H1 (cell line): ENCODE results near the gene CMTM1. TPM values are rescaled to one million over a fixed set of nuclear protein-coding genes. Genes with fewer than 3 reads are reported as not detected.

Experiments used
- CTCF ChIA-PET: fragments of 300-600 bp; sonication (Branson Sonifier 250); formaldehyde crosslinking; loops from one replicate; lab custom pipeline; 2021; ENCODE audit not compliant: partially characterized antibody; lab: Charles Lee
- POLR2A ChIA-PET: fragments of 300-600 bp; sonication (Branson Sonifier 250); formaldehyde crosslinking; loops from one replicate; lab custom pipeline; 2021; ENCODE audit warnings: inconsistent platforms; ENCODE audit not compliant: partially characterized antibody; lab: Charles Lee
- DNase-seq, 2 experiments: peaks; one replicate each; pipeline versions ENCODE4 v3.0.0 to v3.0.0-alpha.2; 2010 to 2022; ENCODE audit warnings: low spot score in 2 of 2, low read depth in 1 of 2, mixed read lengths in 1 of 2
- FAIRE-seq: peaks from 2 replicates; lab custom pipeline; 2011; peaks lifted over from hg19 to GRCh38; lab: Jason Lieb, UNC
- H2AFZ ChIP-seq: 2 replicates; pipeline ENCODE4 v1.8.1; 2012; ENCODE audit warnings: low read length, inconsistent platforms
- H2AK5ac ChIP-seq: 2 replicates; pipeline ENCODE4 v1.6.1; 2013; ENCODE audit warnings: low read depth, low read length
- H2BK120ac ChIP-seq: replicated peaks from 2 replicates; pipeline ENCODE3; 2013; ENCODE audit warnings: low read depth, low read length, inconsistent platforms
- H2BK12ac ChIP-seq: 2 replicates; pipeline ENCODE4 v1.6.1; 2013; ENCODE audit warnings: low read depth, low read length
- H2BK15ac ChIP-seq: 2 replicates; pipeline ENCODE4 v1.6.1; 2013; ENCODE audit warnings: low read length
- H2BK20ac ChIP-seq: 2 replicates; pipeline ENCODE4 v1.6.1; 2013; ENCODE audit warnings: low read length
- H2BK5ac ChIP-seq: 2 replicates; pipeline ENCODE4 v1.6.1; 2013; ENCODE audit warnings: low read depth, low read length
- H3K14ac ChIP-seq: 2 replicates; pipeline ENCODE4 v1.6.1; 2013; ENCODE audit warnings: inconsistent platforms; ENCODE audit not compliant: insufficient read length
- H3K18ac ChIP-seq: 2 replicates; pipeline ENCODE4 v1.6.1; 2013; ENCODE audit warnings: low read length; ENCODE audit errors: extremely low read depth
- H3K23ac ChIP-seq: 2 replicates; pipeline ENCODE4 v1.6.1; 2013; ENCODE audit warnings: inconsistent platforms; ENCODE audit not compliant: insufficient read length
- H3K23me2 ChIP-seq: 2 replicates; pipeline ENCODE4 v1.6.1; 2013; ENCODE audit warnings: low read depth, low read length
- H3K27ac ChIP-seq: 2 replicates; pipeline ENCODE4 v1.6.1; 2011; ENCODE audit warnings: low read depth, low read length, inconsistent platforms
- H3K27me3 ChIP-seq, 4 experiments: replicated peaks in 1 of 4; 1 replicate in 1 of 4; 2 replicates in 3 of 4; pipeline versions ENCODE4 v1.6.1 to v1.8.1; 2011 to 2013; ENCODE audit warnings: low read length in 3 of 4, mild to moderate bottlenecking in 3 of 4, inconsistent platforms in 2 of 4, mixed read lengths in 2 of 4, moderate library complexity in 1 of 4; ENCODE audit not compliant: control insufficient read depth in 3 of 4, insufficient read depth in 3 of 4; ENCODE audit errors: extremely low read depth in 1 of 4
- H3K36me3 ChIP-seq, 4 experiments: 2 replicates each; pipeline versions ENCODE4 v1.6.1 to v1.8.1; 2011 to 2013; ENCODE audit warnings: mild to moderate bottlenecking in 4 of 4, low read length in 3 of 4, moderate library complexity in 2 of 4, control low read depth in 1 of 4, inconsistent platforms in 1 of 4; ENCODE audit not compliant: insufficient read depth in 4 of 4, control insufficient read depth in 2 of 4
- H3K4ac ChIP-seq: replicated peaks from 2 replicates; pipeline ENCODE3; 2013; ENCODE audit warnings: low read length, low read depth, mixed read lengths, inconsistent platforms; ENCODE audit not compliant: insufficient read length
- H3K4me1 ChIP-seq, 4 experiments: replicated peaks in 1 of 4; 1 replicate in 1 of 4; 2 replicates in 3 of 4; pipeline versions ENCODE4 v1.6.1 to v1.8.1; 2011 to 2013; ENCODE audit warnings: low read length in 3 of 4, inconsistent platforms in 2 of 4, mixed read lengths in 1 of 4; ENCODE audit not compliant: insufficient read depth in 4 of 4, control insufficient read depth in 3 of 4
- H3K4me2 ChIP-seq, 2 experiments: 2 replicates each; pipeline versions ENCODE4 v1.6.1 to v1.8.1; 2011 to 2013; ENCODE audit warnings: low read depth in 2 of 2, low read length in 2 of 2, control low read depth in 1 of 2, inconsistent platforms in 1 of 2, mild to moderate bottlenecking in 1 of 2; ENCODE audit not compliant: insufficient read depth in 1 of 2
- H3K4me3 ChIP-seq, 4 experiments: fragments of 200-600, 300-600 bp in 1 of 4; sonication (generic), shearing (Covaris generic), sonication (Bioruptor Twin) in 1 of 4; 2 replicates each; pipeline versions ENCODE4 v1.5.1 to v1.8.1; 2011 to 2016; ENCODE audit warnings: low read length in 4 of 4, low read depth in 3 of 4, control low read depth in 2 of 4, inconsistent platforms in 2 of 4, mild to moderate bottlenecking in 2 of 4, mixed read lengths in 1 of 4, moderate library complexity in 1 of 4; ENCODE audit not compliant: insufficient read depth in 2 of 4; ENCODE audit errors: extremely low read depth in 1 of 4
- H3K56ac ChIP-seq: replicated peaks from 2 replicates; pipeline ENCODE3; 2013; ENCODE audit warnings: low read depth, mild to moderate bottlenecking, mixed read lengths, low read length, inconsistent platforms; ENCODE audit not compliant: insufficient read length
- H3K79me1 ChIP-seq: 2 replicates; pipeline ENCODE4 v1.6.1; 2013; ENCODE audit warnings: low read depth, low read length, control low read depth
- H3K79me2 ChIP-seq, 2 experiments: 2 replicates each; pipeline versions ENCODE4 v1.6.1 to v1.8.1; 2012 to 2013; ENCODE audit warnings: low read length in 2 of 2, mild to moderate bottlenecking in 2 of 2, inconsistent platforms in 1 of 2; ENCODE audit not compliant: insufficient read depth in 2 of 2, control insufficient read depth in 1 of 2
- H3K9ac ChIP-seq, 4 experiments: replicated peaks in 1 of 4; 1 replicate in 1 of 4; 2 replicates in 3 of 4; pipeline versions ENCODE4 v1.6.1 to v1.8.1; 2011 to 2013; ENCODE audit warnings: low read depth in 3 of 4, low read length in 3 of 4, control low read depth in 2 of 4, mild to moderate bottlenecking in 2 of 4, moderate library complexity in 2 of 4, inconsistent platforms in 1 of 4; ENCODE audit errors: extremely low read depth in 1 of 4
- H3K9me3 ChIP-seq, 2 experiments: 2 replicates each; pipeline versions ENCODE4 v1.6.1 to v1.8.1; 2012 to 2013; ENCODE audit warnings: mild to moderate bottlenecking in 2 of 2, moderate library complexity in 2 of 2, control low read depth in 1 of 2, inconsistent platforms in 1 of 2, low read depth in 1 of 2, low read length in 1 of 2, mixed read lengths in 1 of 2; ENCODE audit not compliant: insufficient read depth in 2 of 2
- H4K20me1 ChIP-seq, 2 experiments: replicated peaks in 1 of 2; 2 replicates each; pipeline versions ENCODE3 to v1.8.1; 2011 to 2013; ENCODE audit warnings: inconsistent platforms in 2 of 2, low read length in 2 of 2, mild to moderate bottlenecking in 1 of 2; ENCODE audit not compliant: insufficient read depth in 2 of 2, control insufficient read depth in 1 of 2
- H4K5ac ChIP-seq: 2 replicates; pipeline ENCODE4 v1.6.1; 2013; ENCODE audit warnings: low read length, low read depth, mixed read lengths, inconsistent platforms; ENCODE audit not compliant: insufficient read length
- H4K8ac ChIP-seq: 2 replicates; pipeline ENCODE4 v1.8.0; 2013; ENCODE audit warnings: mild to moderate bottlenecking, moderate library complexity, low read length, inconsistent platforms; ENCODE audit not compliant: insufficient read depth; ENCODE audit errors: extremely low read depth
- H4K91ac ChIP-seq: replicated peaks from 2 replicates; pipeline ENCODE3; 2013; ENCODE audit warnings: low read length, mixed read lengths, inconsistent platforms; ENCODE audit not compliant: insufficient read length
- ASH2L ChIP-seq: fragments of 200-600, 300-600 bp; sonication (generic); IDR thresholded peaks from one replicate; pipeline ENCODE4 v1.7.1; 2017; ENCODE audit warnings: low read length
- FOSL1 ChIP-seq: IDR thresholded peaks from 2 replicates; pipeline ENCODE4 v1.6.1; 2011; ENCODE audit warnings: mild to moderate bottlenecking, low read depth, low read length, moderate library complexity; ENCODE audit not compliant: insufficient read depth
- HDAC6 ChIP-seq: IDR thresholded peaks from one replicate; pipeline ENCODE4 v1.7.1; 2012; ENCODE audit warnings: low read depth, mild to moderate bottlenecking, inconsistent platforms, low read length, moderate library complexity
- RAD21 ChIP-seq, 2 experiments: IDR thresholded peaks in 1 of 2; conservative IDR thresholded peaks in 1 of 2; 2 replicates each; pipeline ENCODE4 v1.6.1; 2011; ENCODE audit warnings: low read depth in 2 of 2, low read length in 2 of 2, improper control_type of control experiment in 1 of 2, inconsistent platforms in 1 of 2, mild to moderate bottlenecking in 1 of 2, moderate library complexity in 1 of 2
- WGBS, 2 experiments: shearing (Covaris generic) in 1 of 2; methylation state at CpG; one replicate each; pipeline versions ENCODE4 v1.1.6 to v1.1.7; 2013 to 2015; ENCODE audit warnings: low lambda C conversion rate in 2 of 2, mixed read lengths in 2 of 2, inconsistent platforms in 1 of 2, low coverage in 1 of 2, missing lambda C conversion rate in 1 of 2; ENCODE audit not compliant: insufficient replicate concordance in 2 of 2, insufficient coverage in 1 of 2, insufficient read length in 1 of 2; ENCODE audit errors: extremely low coverage in 1 of 2, missing lambda C conversion rate in 1 of 2; 5-methylcytosine and 5-hydroxymethylcytosine counted together
- polyA plus RNA-seq, 7 experiments: library from polyadenylated mRNA; depleted of rRNA in 3 of 7; stranded (reverse) in 5 of 7; unstranded in 2 of 7; fragments of >200 nt in 5 of 7; fragments of 200-250 nt in 2 of 7; gene quantifications; 1 replicate in 5 of 7; 2 replicates in 1 of 7; 4 replicates in 1 of 7; pipeline versions ENCODE4 v1.2.1 to v1.2.3, GENCODE V29; 2011 to 2013; ENCODE audit warnings: missing spikeins in 2 of 7, mixed read lengths in 2 of 7
- total RNA-seq: library from RNA; stranded (reverse); fragmentation: NEBNext Ultra II Directional; extraction: Animal tissue kit (Norgen Biotek cat#: 25700); gene quantifications from 2 replicates; pipeline ENCODE4 v1.2.1, GENCODE V29; 2021

Gene CMTM1
- total and polyA plus RNA-seq, 2 of the 8 experiments (the other 6 are each of a cell fraction or from before 2014, with no cell fraction given): 1.2 to 2.0 TPM

DNA sequence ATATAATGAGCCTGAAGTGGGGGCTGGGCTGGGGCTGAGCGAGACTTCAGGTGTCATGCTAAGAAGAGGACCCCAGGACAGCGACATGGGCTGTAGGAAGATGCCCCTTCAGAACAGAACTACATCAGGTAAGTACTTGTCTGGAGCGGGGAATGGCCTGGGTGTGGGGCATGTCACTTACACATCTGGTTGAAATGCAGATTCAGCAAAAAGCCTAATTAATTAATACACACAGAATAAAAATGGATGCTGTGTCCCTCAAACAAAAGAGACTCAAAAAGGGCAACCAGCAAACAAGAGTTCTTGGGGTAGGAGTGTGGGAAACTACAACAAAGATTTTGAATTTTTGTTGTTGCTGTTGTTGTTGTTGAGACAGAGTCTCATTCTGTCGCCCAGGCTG lies 24.8 kb downstream of the CMTM1 start:
- no peaks in the 10 kb centered on the region for H3K79me1 ChIP-seq
- no peak overlapping the region for H4K91ac ChIP-seq
- H3K4ac ChIP-seq: no peak overlapping the region
- WGBS, 2 experiments: 86% methylated on average over 4 of the region's 4 CpGs; no CpG with 5 or more reads in 1 of the 2 experiments
- no peak overlapping the region for H2BK120ac ChIP-seq
- CTCF ChIA-PET: interaction anchor here (0.6 to 2.5 kb wide), 11 partner anchors 11 to 185 kb away, joined by 3 to 30 read pairs (median 4); partner anchors contain the start of genes CMTM2 and CMTM3
- H3K4me2 ChIP-seq: no peak overlapping the region
- no peak overlapping the region for H3K56ac ChIP-seq
- no peaks in the 10 kb centered on the region for H3K4me1 ChIP-seq
- no peak overlapping the region for H3K9ac ChIP-seq
- no peaks in the 10 kb centered on the region for H3K79me2 ChIP-seq
- no peaks in the 10 kb centered on the region for H3K36me3 ChIP-seq
- no peaks in the 10 kb centered on the region for H3K27me3 ChIP-seq
- no peak overlapping the region for H3K23ac ChIP-seq
- no peak overlapping the region for H3K14ac ChIP-seq
- H3K4me3 ChIP-seq: no peak overlapping the region
- no peak overlapping the region for H4K5ac ChIP-seq
- DNase-seq (no peak), FAIRE-seq (no peak)
- no peak overlapping the region for H2BK15ac ChIP-seq
- no peak overlapping the region for H3K27ac ChIP-seq
- no peak overlapping the region for H2BK20ac ChIP-seq
- no peak overlapping the region for H2AK5ac ChIP-seq
- no peak overlapping the region for H2BK12ac ChIP-seq
- no peak overlapping the region for H4K8ac ChIP-seq
- H3K9me3 ChIP-seq: no peaks in the 10 kb centered on the region
- H4K20me1 ChIP-seq: no peaks in the 10 kb centered on the region
- POLR2A ChIA-PET: no interaction called here
- no peaks in the 10 kb centered on the region for H3K23me2 ChIP-seq
- no peak overlapping the region for H3K18ac ChIP-seq
- no peak overlapping the region for H2AFZ ChIP-seq
- H2BK5ac ChIP-seq: no peak overlapping the region
- TF ChIP-seq RAD21 (IDR thresholded peaks at IDR 0.05 in 1 of 2, conservative IDR thresholded peaks at IDR 0.05 in 1 of 2; ENCODE audit: low read depth in 2 of 2, low read length in 2 of 2) (no peak), ASH2L (no peak), FOSL1 (no peak), HDAC6 (no peak)
